HUES48 (cell line): ENCODE data around the gene HOXA5.

ENCODE experiments used
- H3K27ac ChIP-seq: one replicate; pipeline ENCODE4 v1.7.0; 2013; ENCODE audit warnings: low read depth, low read length, inconsistent platforms
- H3K27me3 ChIP-seq: 2 replicates; pipeline ENCODE4 v1.6.1; 2013; ENCODE audit warnings: mild to moderate bottlenecking, low read length; ENCODE audit not compliant: control insufficient read depth, insufficient read depth
- H3K36me3 ChIP-seq: 2 replicates; pipeline ENCODE4 v1.6.1; 2013; ENCODE audit warnings: low read length; ENCODE audit not compliant: control insufficient read depth, insufficient read depth
- H3K4me1 ChIP-seq: 2 replicates; pipeline ENCODE4 v1.6.1; 2013; ENCODE audit warnings: mild to moderate bottlenecking, low read length; ENCODE audit not compliant: control insufficient read depth, insufficient read depth
- H3K4me3 ChIP-seq: 2 replicates; pipeline ENCODE4 v1.5.1; 2013; ENCODE audit warnings: mild to moderate bottlenecking, low read depth, low read length
- H3K9ac ChIP-seq: 2 replicates; pipeline ENCODE4 v1.6.1; 2013; ENCODE audit warnings: mild to moderate bottlenecking, low read depth, low read length, moderate library complexity
- H3K9me3 ChIP-seq: 2 replicates; pipeline ENCODE4 v1.6.1; 2013; ENCODE audit warnings: low read length; ENCODE audit not compliant: control insufficient read depth, insufficient read depth

Gene HOXA5

GRCh38 chr7:27111042-27111750 lies 32.3 kb downstream of the HOXA5 start:
- Histone ChIP-seq H3K27ac (no peak overlapping the region), H3K9me3 (no peaks in the 10 kb centered on the region), H3K9ac (no peak overlapping the region), H3K4me1 (peaks cover 14% of the 10 kb centered on the region; the same call in 1 of the 2 replicates), H3K36me3 (no peaks in the 10 kb centered on the region), H3K27me3 (peaks cover 99% of the 10 kb centered on the region), H3K4me3 (no peak overlapping the region)

- H3K27me3 ChIP-seq = peaks cover 99% of the 10 kb centered on the region
- H3K9me3 ChIP-seq = no peaks in the 10 kb centered on the region
- H3K36me3 ChIP-seq = no peaks in the 10 kb centered on the region
- H3K27ac ChIP-seq = no peak overlapping the region
- peak overlapping the region; percentile 48; the same call in 1 of the 2 replicates for H3K4me3 ChIP-seq
- H3K4me1 ChIP-seq = peaks cover 16% of the 10 kb centered on the region; the same call in 1 of the 2 replicates
- H3K9ac ChIP-seq = no peak overlapping the region
Observed at GRCh38 chr7:27110186-27111031, 33.1 kb downstream of the HOXA5 start.

DNA sequence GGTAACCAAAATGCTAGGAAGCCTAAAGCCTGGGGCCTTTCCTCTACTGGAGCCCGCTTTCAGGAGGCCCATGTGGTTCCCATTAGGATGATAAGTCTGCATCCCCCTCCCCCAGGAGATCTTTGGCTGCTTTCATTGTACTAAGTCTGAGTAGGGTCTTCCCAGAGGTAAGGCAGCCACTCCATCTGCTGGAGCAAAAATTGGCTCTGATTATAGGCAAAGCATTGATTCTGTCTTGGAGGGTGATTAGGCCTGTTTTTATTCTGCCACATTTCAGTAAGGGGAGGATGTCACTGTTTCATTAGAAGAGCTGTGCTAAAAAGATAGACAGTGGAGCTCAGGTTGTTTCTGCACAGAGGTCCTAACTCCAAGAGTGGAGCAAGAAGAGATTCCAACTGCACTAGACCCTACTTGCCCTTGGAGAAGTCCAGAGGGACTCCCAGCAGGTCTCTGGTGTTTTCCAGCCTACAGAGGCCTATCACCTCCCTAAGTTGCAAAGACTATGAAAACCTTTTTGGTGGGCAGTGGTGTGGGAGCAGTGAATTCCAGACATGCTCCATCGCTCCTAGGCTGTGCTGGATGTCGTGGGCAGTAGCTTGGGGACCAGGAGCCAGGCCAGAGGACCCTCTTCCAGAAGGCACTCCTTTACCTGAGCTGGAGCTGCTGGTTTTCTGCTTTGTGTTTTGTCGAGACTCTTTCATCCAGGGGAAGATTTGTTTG lies 33.9 kb downstream of the HOXA5 start:
- H3K27ac ChIP-seq = no peak overlapping the region
- no peaks in the 10 kb centered on the region for H3K36me3 ChIP-seq
- no peak overlapping the region for H3K9ac ChIP-seq
- peaks cover 99% of the 10 kb centered on the region for H3K27me3 ChIP-seq
- H3K9me3 ChIP-seq = no peaks in the 10 kb centered on the region
- peaks cover 12% of the 10 kb centered on the region; the same call in 1 of the 2 replicates for H3K4me1 ChIP-seq
- H3K4me3 ChIP-seq = no peak overlapping the region

GRCh38 chr7:27108390-27109127 lies 34.9 kb downstream of the HOXA5 start:
- Histone ChIP-seq H3K9me3 (no peaks in the 10 kb centered on the region), H3K36me3 (no peaks in the 10 kb centered on the region), H3K4me3 (no peak overlapping the region), H3K27ac (no peak overlapping the region), H3K4me1 (peaks cover 12% of the 10 kb centered on the region; the same call in 1 of the 2 replicates), H3K9ac (no peak overlapping the region), H3K27me3 (peaks cover 100% of the 10 kb centered on the region)

DNA sequence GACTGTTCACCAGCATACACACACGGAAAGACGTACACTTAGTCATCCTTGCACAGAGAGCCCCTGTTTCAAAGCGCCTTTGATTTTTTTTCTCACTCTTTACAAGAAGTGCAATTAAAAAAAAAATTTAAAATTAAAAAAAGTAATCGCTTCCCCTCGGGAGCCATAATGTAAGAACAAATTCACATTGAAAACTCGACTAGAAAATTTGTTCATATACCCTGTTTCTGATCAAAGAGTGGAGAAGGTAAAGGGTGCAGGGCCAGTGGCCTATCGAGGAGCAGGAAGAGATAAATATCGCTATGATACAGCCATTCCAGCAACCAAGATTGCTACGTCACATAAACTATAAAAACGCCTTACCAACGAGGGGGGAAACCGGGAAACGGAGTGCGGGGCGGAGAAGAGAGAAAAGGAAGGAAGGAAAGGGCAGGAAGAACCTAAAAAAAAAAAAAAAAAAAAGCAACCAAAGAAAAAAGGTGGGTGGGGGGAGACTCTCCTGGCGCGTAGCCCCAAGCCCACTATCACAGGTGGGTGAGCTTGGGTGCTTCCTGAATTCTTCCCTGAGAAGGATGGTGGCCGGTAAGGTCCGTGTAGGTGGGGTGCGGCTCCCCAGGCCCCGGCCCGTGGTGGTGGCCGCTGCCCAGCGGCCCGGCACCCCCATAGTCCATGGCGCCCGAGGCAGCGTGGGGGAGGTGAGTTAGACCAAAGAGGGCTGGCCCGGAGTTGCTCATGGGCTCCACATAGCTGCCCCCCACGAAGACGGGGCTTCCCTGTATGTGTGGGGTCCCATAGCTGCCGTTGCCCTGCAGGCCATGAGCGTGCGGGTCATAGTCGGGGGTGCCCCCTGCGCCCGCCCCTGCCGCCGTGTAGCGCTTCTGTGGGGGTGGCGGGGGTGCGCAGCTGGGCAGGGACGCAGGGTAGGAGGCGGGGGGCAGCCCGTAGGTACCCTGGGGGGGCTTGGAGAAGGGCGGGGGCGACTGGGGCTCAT lies 35.8 kb downstream of the HOXA5 start:
- no peak overlapping the region for H3K27ac ChIP-seq
- H3K9ac ChIP-seq = no peak overlapping the region
- peaks cover 12% of the 10 kb centered on the region; the same call in 1 of the 2 replicates for H3K4me1 ChIP-seq
- peaks cover 100% of the 10 kb centered on the region for H3K27me3 ChIP-seq
- no peaks in the 10 kb centered on the region for H3K36me3 ChIP-seq
- no peaks in the 10 kb centered on the region for H3K9me3 ChIP-seq
- H3K4me3 ChIP-seq = no peak overlapping the region

DNA sequence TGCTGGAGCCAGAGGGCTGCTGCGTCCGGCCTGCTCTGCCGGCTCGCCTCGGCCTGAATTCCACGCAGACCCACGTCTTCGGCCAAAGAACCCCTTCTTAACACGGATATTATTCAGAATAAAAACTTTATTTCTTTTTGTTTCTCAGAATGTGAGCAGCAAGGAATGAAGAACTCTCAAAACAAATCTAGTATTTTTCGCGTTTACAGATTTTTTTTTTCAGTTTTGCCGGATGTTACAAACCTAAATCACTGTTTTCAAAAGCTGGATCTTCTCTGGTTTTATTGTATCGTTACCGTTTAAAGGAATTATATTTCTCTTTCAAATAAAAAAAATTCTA lies 36.6 kb downstream of the HOXA5 start:
- no peak overlapping the region for H3K9ac ChIP-seq
- H3K27ac ChIP-seq = no peak overlapping the region
- no peaks in the 10 kb centered on the region for H3K9me3 ChIP-seq
- peaks cover 12% of the 10 kb centered on the region; the same call in 1 of the 2 replicates for H3K4me1 ChIP-seq
- H3K4me3 ChIP-seq = no peak overlapping the region
- H3K27me3 ChIP-seq = peaks cover 100% of the 10 kb centered on the region
- no peaks in the 10 kb centered on the region for H3K36me3 ChIP-seq

- peaks cover 15% of the 10 kb centered on the region; the same call in 1 of the 2 replicates for H3K4me1 ChIP-seq
- H3K9ac ChIP-seq = no peak overlapping the region
- H3K27ac ChIP-seq = no peak overlapping the region
- no peaks in the 10 kb centered on the region for H3K9me3 ChIP-seq
- H3K4me3 ChIP-seq = no peak overlapping the region
- peaks cover 100% of the 10 kb centered on the region for H3K27me3 ChIP-seq
- no peaks in the 10 kb centered on the region for H3K36me3 ChIP-seq
Observed at GRCh38 chr7:27106181-27106900, 37.1 kb downstream of the HOXA5 start.

GRCh38 chr7:27105301-27106031 lies 38.0 kb downstream of the HOXA5 start:
- Histone ChIP-seq H3K4me1 (peaks cover 24% of the 10 kb centered on the region), H3K27ac (no peak overlapping the region), H3K27me3 (peaks cover 100% of the 10 kb centered on the region), H3K36me3 (no peaks in the 10 kb centered on the region), H3K4me3 (no peak overlapping the region), H3K9ac (no peak overlapping the region), H3K9me3 (no peaks in the 10 kb centered on the region)
